Esophagus mucosa (tissue), 1 donor: ENCODE measurements around the gene BCL11B. TPM values are rescaled to one million over a fixed set of nuclear protein-coding genes. Genes with fewer than 3 reads are reported as not detected.

Source experiments
- total RNA-seq: library from RNA; stranded (reverse); gene quantifications from one replicate; pipeline ENCODE4 v1.2.4, GENCODE V29; 2023
- donor health status: DM: yes; HTN: yes; CAD: no.

BCL11B gene
- total RNA-seq, 1 donor from 2014 or later, result 10.6 TPM

Other genes starting within 250 kb of the BCL11B start
- 29.9 TPM for gene SETD3, start 208.7 kb upstream of the BCL11B start, total RNA-seq
- 37.1 TPM for gene CCNK, start 209.2 kb upstream of the BCL11B start, total RNA-seq